Lower leg skin (tissue), 3 donors: ENCODE data around the gene CYBC1.

Experiments used
- CTCF ChIP-seq, 3 donors: fragments of 450-650 bp; IDR thresholded peaks; one replicate each; pipeline ENCODE4 v1.5.1; 2016; ENCODE audit warnings: antibody characterized with exemption in 3 of 3, mild to moderate bottlenecking in 3 of 3, moderate library complexity in 2 of 3
- POLR2A ChIP-seq, 2 donors: fragments of 450-650 bp; IDR thresholded peaks; one replicate each; pipeline ENCODE4 v1.6.1; 2016 to 2017; ENCODE audit warnings: antibody characterized with exemption in 2 of 2, mild to moderate bottlenecking in 1 of 2, moderate library complexity in 1 of 2

DNA sequence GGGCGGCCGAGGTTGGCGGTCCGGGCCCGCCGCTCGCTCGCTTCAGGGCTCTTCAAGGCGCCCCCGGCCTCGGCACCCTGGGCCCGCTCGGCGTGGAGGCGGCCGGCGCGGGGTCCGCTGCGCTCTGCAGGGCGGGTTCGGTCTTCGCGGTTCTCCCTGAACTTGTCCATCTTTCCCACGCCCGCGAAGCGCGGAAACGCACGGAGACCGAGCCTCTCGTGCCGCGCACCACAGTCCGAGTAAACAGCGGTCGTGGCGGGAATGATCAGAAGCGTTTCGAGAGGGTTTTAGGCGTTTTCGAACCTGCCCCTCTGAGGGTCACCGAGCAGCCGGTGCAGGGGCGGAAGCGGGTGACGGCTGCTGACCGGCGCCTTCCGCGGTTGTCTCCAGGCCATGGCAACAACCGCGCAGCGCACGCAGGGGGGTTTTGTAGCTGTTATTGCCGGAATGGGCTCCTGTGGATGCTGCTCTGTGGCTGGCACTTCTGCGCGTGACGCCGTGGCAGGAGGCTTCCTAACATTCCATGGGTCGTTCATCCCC lies 8.4 kb upstream of the CYBC1 start:
- TF ChIP-seq CTCF (IDR thresholded peaks at IDR 0.05) (no peak), POLR2A (IDR thresholded peaks at IDR 0.05) (no peak)
